Activated naive CD8-positive, alpha-beta T cell treated with anti-CD3 and anti-CD28 coated beads for 36 hours (primary cell): ENCODE results near the gene TEX26. TPM values are rescaled to one million over a fixed set of nuclear protein-coding genes. Genes with fewer than 3 reads are reported as not detected.

Experiments
- total RNA-seq, 2 experiments: library from RNA; stranded (reverse); gene quantifications; one replicate each; pipeline ENCODE4 v1.2.3, GENCODE V29; 2021

Gene TEX26
- total RNA-seq, 2 experiments from 2014 or later = not detected

Other genes with a start within 250 kb of the TEX26 start
- 10 to 100 TPM; 16.4 to 17.4 TPM for gene ALOX5AP, start 197.1 kb upstream of the TEX26 start, total RNA-seq
- not detected for gene MEDAG, start 26.4 kb upstream of the TEX26 start, total RNA-seq
- gene HSPH1, start 229.2 kb downstream of the TEX26 start, total RNA-seq = 100 to 1,000 TPM; 267 TPM